Prostate gland (tissue), 2 donors: ENCODE data around the gene CMTM2.

Source experiments
- CTCF ChIP-seq, 4 experiments: fragments of 200-600 bp in 2 of 4; fragments of 450-650 bp in 2 of 4; sonication (generic) in 2 of 4; IDR thresholded peaks; 1 replicate in 3 of 4; 2 replicates in 1 of 4; pipeline ENCODE4 v1.5.1; 2016 to 2019; ENCODE audit warnings: antibody characterized with exemption in 4 of 4, mild to moderate bottlenecking in 2 of 4, moderate library complexity in 2 of 4
- POLR2A ChIP-seq: fragments of 450-650 bp; IDR thresholded peaks from one replicate; pipeline ENCODE4 v1.6.1; 2016; ENCODE audit warnings: antibody characterized with exemption, mild to moderate bottlenecking
- POLR2AphosphoS5 ChIP-seq: sonication (generic); formaldehyde crosslinking; IDR thresholded peaks from one replicate; pipeline ENCODE4 v1.6.1; 2017; ENCODE audit warnings: antibody characterized with exemption

GRCh38 chr16:66554495-66554894 is 24.8 kb upstream of the CMTM2 start:
- TF ChIP-seq CTCF (IDR thresholded peaks at IDR 0.05) (no peak), POLR2A (no peak), POLR2AphosphoS5 (no peak)
